Bladder microvascular endothelial cell (primary cell): ENCODE measurements around the gene TXNIP. TPM values are rescaled to one million over a fixed set of nuclear protein-coding genes. Genes with fewer than 3 reads are reported as not detected.

Source experiments
- total RNA-seq: library from RNA; depleted of rRNA; stranded (reverse); fragments of >200 nt; gene quantifications from 2 replicates; pipeline ENCODE4 v1.2.3, GENCODE V29; 2014

TXNIP gene
- 84.7 and 158 TPM in 2 replicates for total RNA-seq

GRCh38 chr1:145996433-145997015 is at the start of gene TXNIP:
TXNIP (minus strand) TSS chr1:145996579; CDS start chr1:145996266, 313 bp downstream.

DNA sequence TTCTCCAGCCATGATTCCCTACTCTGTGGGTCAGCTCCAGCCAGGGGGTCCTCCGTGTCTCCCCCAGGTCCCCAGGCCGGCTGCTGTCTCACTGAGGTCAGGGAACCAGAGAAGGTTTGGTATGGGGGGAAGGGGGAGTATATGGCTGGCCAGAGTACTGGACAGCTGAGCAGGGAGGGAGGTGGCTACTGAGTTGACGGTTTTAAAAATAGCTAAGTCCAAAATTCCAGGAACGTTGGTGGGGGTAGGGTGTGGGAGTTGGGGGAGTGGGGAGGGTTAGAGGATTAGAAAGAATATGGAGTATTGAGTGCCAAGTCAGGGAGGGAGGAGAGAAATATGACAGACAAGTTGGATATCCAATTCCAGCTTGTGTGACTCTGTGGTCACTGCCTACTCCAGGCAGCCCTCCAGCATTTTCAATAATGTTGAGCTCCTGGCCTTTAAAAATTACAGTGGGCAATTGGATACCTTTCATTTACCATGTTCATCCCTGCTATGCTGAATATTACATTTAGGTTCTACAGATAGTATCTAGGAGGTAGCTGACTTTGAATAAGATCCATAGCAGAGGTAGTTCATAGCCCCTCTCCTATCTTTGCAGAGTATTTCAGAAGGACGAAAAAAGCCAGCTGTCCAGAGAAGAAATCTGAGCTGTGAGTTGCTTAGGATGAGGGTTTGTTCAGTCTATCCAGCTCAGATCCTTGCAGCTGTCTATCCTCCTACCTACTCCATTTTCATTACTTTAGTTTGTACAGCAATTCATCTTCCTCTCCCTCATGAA is 25.4 kb upstream of the TXNIP start, which contains the start of gene HJV:
HJV (minus strand) TSS at position 114 of the 781 bp plus-strand sequence. CDS start 1,504 bp downstream, outside the sequence.

GRCh38 chr1:145964328-145965118 is 31.9 kb downstream of the TXNIP start, which contains the start of the genes ANKRD34A and POLR3GL:
ANKRD34A (minus strand) TSS chr1:145964575; CDS start chr1:145961759, 2,816 bp downstream.
POLR3GL (plus strand) TSS chr1:145964690; CDS start chr1:145974866, 10,176 bp downstream.

DNA sequence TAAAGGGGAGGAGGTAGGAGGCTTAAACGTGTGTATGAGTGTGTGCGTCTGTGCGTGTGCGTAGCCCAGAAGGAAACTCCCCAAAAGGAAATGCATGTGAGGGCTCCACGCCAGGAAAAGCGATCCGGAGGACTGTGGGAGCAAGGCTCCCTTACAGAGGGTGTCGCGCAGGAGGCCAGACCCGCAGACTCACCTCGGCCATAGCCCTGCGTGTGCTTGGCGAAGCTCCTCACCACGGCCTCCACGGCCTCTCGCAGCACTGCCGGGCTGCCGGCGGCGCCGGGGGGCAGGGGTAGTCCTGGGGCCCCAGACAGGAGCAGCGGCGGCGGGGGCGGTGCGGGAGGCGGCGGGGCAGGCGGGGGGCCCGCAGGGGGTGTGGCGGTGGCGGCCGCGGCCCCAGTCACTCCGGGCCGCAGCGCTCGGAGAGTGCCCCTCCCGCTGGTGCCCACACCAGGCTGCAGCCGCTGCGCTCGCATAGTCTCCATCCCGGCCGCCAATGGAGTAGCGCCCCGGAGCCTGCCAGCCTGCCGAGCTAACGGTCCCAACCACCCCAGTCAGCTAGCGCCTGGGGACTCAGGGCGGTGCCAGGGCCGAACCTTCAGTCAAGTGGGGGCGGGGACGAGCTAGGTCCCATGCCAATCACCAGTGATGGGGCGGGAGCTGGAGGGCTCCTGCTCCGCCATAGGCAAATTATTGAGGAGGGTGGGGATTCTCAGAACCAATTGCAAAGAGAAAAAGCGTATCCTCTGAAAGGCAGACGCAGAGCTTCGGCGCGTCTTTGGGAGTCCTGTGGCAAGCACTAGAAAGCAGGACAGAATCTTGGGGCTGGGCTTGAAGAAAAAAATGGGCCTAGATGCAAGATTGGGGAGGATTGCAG is 38.7 kb downstream of the TXNIP start, which contains the start of gene LIX1L:
LIX1L (minus strand) TSS at position 575 of the 877 bp plus-strand sequence; CDS start at position 485, 90 bp downstream.

Other genes with a start within 250 kb of the TXNIP start
- 9.6 and 15.7 TPM in 2 replicates for gene RNF115, start 172.5 kb downstream of the TXNIP start, total RNA-seq
- 20.1 and 26.9 TPM in 2 replicates for gene POLR3C, start 172.4 kb downstream of the TXNIP start, total RNA-seq
- 2.3 and 2.5 TPM in 2 replicates for gene NUDT17, start 150.9 kb downstream of the TXNIP start, total RNA-seq
- gene PIAS3, start 137.5 kb downstream of the TXNIP start, total RNA-seq: 4.7 and 11.0 TPM in 2 replicates
- 0.06 and 0.16 TPM in 2 replicates for gene ANKRD35, start 110.7 kb downstream of the TXNIP start, total RNA-seq
- 4.1 and 10.5 TPM in 2 replicates for gene ITGA10, start 86.5 kb downstream of the TXNIP start, total RNA-seq
- 21.2 and 32.6 TPM in 2 replicates for gene PEX11B, start 77.9 kb downstream of the TXNIP start, total RNA-seq
- 121 and 188 TPM in 2 replicates for gene RBM8A, start 69.1 kb downstream of the TXNIP start, total RNA-seq
- 13.0 and 22.0 TPM in 2 replicates for gene LIX1L, start 38.6 kb downstream of the TXNIP start, total RNA-seq
- 0.13 and 0.32 TPM in 2 replicates for gene ANKRD34A, start 32.0 kb downstream of the TXNIP start, total RNA-seq
- 11.8 and 14.1 TPM in 2 replicates for gene POLR3GL, start 31.9 kb downstream of the TXNIP start, total RNA-seq
- gene HJV, start 25.2 kb upstream of the TXNIP start, total RNA-seq: not detected in 2 replicates
- gene NBPF10, start 148.2 kb upstream of the TXNIP start, total RNA-seq: under 0.01 and 0.63 TPM in 2 replicates
- gene NOTCH2NLA, start 232.4 kb upstream of the TXNIP start, total RNA-seq: 2.4 and 20.3 TPM in 2 replicates